ENCODE measurements around the gene GRM4.

GRM4 gene

DNA sequence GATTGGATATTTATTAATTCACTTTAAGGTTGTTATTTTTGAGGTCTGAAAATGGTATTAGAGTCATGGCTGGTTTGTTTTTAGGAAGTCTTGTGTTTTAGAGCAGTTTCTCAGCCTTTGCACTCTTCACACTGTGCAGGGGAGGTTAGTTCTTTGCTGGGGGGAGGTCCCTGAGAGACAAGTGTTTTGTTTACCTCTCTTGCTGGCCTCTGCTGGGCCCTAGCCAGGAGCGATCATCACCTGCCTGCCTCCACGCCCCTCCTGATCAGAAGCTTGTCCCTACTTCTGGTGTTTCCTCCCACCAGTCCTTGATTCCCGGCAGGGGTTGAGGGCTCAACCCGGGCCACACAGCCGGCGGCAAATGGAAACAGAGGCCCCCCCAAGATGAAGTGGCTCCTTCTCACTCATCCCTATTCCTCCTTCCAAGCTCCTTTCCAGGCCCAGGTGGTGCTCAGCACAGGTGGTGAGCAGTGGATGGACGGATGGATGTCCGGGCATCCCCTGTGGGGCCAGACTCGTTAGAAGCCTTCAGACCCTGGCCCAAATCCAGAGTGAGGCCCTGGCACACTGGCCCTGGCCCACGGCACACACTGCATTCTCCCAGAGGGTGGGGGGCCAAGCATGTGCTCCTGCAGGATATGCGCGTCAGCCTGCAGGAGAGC is 51.3 kb downstream of the GRM4 start:
- H3K4me3 Mint-ChIP-seq = no peak overlapping the region
- H3K27ac Mint-ChIP-seq = no peak overlapping the region
- DNase-seq = no peak
- H3K4me1 Mint-ChIP-seq = peaks cover 20% of the 10 kb centered on the region
- H3K36me3 Mint-ChIP-seq (ENCODE audit: low read depth) = no peaks in the 10 kb centered on the region
- peaks cover 4% of the 10 kb centered on the region for H3K27me3 Mint-ChIP-seq (ENCODE audit: low read depth, poor library complexity)
- H3K9me3 Mint-ChIP-seq = no peaks in the 10 kb centered on the region
- TF ChIP-seq, protein P1, sequence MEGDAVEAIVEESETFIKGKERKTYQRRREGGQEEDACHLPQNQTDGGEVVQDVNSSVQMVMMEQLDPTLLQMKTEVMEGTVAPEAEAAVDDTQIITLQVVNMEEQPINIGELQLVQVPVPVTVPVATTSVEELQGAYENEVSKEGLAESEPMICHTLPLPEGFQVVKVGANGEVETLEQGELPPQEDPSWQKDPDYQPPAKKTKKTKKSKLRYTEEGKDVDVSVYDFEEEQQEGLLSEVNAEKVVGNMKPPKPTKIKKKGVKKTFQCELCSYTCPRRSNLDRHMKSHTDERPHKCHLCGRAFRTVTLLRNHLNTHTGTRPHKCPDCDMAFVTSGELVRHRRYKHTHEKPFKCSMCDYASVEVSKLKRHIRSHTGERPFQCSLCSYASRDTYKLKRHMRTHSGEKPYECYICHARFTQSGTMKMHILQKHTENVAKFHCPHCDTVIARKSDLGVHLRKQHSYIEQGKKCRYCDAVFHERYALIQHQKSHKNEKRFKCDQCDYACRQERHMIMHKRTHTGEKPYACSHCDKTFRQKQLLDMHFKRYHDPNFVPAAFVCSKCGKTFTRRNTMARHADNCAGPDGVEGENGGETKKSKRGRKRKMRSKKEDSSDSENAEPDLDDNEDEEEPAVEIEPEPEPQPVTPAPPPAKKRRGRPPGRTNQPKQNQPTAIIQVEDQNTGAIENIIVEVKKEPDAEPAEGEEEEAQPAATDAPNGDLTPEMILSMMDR (IDR thresholded peaks at IDR 0.05) = no peak

DNA sequence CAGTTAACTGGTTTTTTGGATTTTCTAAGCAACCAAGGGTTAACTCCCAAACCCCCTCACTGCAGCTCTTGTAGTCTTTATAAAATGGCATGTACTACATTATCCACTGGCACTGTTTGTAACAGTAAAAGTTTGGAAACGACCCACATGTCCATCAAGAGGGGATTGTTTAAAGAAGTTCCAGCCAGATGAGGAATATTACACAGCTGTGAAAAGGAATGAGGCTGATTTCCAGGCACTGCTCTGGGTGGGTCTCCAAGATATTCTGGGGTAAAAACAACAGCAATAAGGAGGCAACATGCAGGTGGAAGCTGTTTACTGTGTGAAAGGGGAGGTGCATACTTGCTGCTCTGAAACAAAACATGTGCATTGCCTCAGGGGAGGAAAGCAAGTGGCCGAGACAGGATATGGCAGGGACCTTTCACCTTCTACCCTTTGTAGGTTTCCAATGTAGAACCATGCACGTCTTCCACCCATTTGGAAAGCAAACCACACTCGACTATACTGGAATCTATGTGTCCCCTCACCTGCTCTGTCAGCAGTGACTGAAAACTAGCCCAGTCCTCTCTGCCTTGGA is 51.9 kb downstream of the GRM4 start:
- no peak for DNase-seq
- Mint-ChIP-seq H3K9me3 (no peaks in the 10 kb centered on the region), H3K36me3 (ENCODE audit: low read depth) (no peaks in the 10 kb centered on the region), H3K27ac (no peak overlapping the region), H3K4me3 (no peak overlapping the region), H3K27me3 (ENCODE audit: low read depth, poor library complexity) (peaks cover 5% of the 10 kb centered on the region), H3K4me1 (peaks cover 19% of the 10 kb centered on the region)
- TF ChIP-seq, protein P1 (IDR thresholded peaks at IDR 0.05) = no peak

DNA sequence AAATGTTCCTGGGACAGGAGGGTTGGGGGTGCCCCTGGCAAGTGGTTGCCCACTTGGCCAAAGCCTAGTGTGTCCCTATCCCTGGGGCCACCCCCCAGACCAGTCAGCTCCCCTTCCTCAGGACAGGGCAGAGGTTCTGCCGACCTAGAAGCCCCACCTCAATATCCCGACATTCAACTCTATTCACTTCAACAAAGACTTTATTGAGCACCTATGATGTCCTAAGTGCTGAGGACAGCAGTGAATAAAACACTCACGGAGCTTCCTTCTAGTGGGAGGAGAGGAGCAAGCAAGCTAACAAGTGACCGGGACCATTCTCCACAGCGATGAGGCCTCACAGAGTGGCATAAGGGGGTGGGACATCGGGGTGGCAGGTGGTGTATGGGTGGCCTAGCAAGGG is 52.7 kb downstream of the GRM4 start:
- Mint-ChIP-seq H3K9me3 (no peaks in the 10 kb centered on the region), H3K4me3 (no peak overlapping the region), H3K27me3 (ENCODE audit: low read depth, poor library complexity) (peaks cover 6% of the 10 kb centered on the region), H3K27ac (no peak overlapping the region), H3K36me3 (ENCODE audit: low read depth) (no peaks in the 10 kb centered on the region), H3K4me1 (peaks cover 12% of the 10 kb centered on the region)
- TF ChIP-seq, protein P1 (IDR thresholded peaks at IDR 0.05) = no peak
- DNase-seq = no peak

DNA sequence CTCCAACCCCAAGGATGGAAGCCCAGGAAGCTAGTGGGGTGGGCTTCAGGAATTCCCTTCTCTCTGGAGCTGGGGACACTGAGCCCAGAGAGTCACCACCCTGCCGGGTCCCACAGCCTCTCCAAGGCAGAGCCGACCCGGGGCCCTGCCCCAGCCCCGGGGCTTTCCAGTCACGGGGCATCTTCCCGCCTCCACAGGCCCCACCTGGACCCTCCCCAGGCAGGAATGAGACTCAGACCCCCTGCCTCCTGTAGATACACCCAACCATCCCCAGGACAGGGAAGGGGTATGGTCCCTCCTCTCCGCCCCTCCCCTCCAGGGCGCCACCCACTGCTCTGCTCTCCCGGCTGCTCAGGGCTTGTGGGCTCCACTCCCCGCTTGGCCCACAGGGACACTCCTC is 53.3 kb downstream of the GRM4 start:
- peaks cover 12% of the 10 kb centered on the region for H3K4me1 Mint-ChIP-seq
- H3K27me3 Mint-ChIP-seq (ENCODE audit: low read depth, poor library complexity) = peaks cover 3% of the 10 kb centered on the region
- no peak overlapping the region for H3K27ac Mint-ChIP-seq
- TF ChIP-seq, protein P1 (IDR thresholded peaks at IDR 0.05) = no peak
- H3K9me3 Mint-ChIP-seq = no peaks in the 10 kb centered on the region
- DNase-seq = no peak
- no peak overlapping the region for H3K4me3 Mint-ChIP-seq
- no peaks in the 10 kb centered on the region for H3K36me3 Mint-ChIP-seq (ENCODE audit: low read depth)

DNA sequence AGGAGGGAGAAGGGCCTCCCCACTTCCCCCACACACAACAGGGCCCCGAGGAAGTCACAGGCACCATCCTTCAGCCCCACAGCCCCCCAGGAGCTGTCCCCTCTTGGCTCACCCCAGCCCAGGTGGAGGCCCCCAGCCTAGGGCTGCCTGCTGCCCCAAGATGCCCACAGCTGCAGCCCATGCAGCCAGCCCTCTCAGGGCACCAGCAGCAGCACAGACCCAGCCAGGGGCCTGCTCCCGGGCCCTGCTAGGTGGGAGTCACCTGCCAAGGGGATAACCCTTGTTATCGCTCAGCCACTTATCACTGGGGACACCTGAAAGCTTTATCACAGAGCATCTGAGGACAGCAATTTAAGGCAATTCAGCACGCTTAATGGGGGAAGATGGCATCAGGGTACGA is 55.0 kb downstream of the GRM4 start:
- TF ChIP-seq, protein P1 (IDR thresholded peaks at IDR 0.05) = no peak
- H3K27ac Mint-ChIP-seq = no peak overlapping the region

DNA sequence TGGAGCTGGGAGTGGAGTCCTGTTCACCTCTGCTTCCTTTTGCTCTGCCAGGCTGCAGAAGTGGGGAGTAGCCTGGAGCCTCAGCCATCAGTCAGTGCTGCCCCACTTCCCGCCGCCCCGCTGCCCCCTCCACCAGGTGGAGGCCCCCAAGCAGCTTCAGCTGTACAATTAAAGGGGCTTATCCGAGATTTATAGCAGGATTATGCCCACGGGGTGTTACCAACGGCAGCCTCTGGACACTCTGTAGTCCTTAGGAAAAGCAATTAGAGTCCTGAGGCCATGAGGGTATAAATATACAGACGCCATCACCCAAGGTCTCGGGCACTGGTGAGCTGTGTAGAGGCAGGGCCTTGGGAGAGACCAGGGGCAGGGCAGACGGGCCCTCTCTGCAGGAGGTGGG is 55.4 kb downstream of the GRM4 start:
- TF ChIP-seq, protein P1 (IDR thresholded peaks at IDR 0.05) = no peak
- no peak for DNase-seq
- H3K27ac Mint-ChIP-seq = no peak overlapping the region
- H3K36me3 Mint-ChIP-seq (ENCODE audit: low read depth) = no peaks in the 10 kb centered on the region
- H3K4me3 Mint-ChIP-seq = no peak overlapping the region
- H3K27me3 Mint-ChIP-seq (ENCODE audit: low read depth, poor library complexity) = peaks cover 3% of the 10 kb centered on the region
- no peaks in the 10 kb centered on the region for H3K9me3 Mint-ChIP-seq
- H3K4me1 Mint-ChIP-seq = peaks cover 7% of the 10 kb centered on the region

More for the DNA sequence above, 55.0 kb downstream of the GRM4 start:
- no peak for DNase-seq
- Mint-ChIP-seq H3K4me1 (peaks cover 7% of the 10 kb centered on the region), H3K36me3 (ENCODE audit: low read depth) (no peaks in the 10 kb centered on the region), H3K4me3 (no peak overlapping the region), H3K27me3 (ENCODE audit: low read depth, poor library complexity) (peaks cover 3% of the 10 kb centered on the region), H3K9me3 (no peaks in the 10 kb centered on the region)

All from nephron progenitor cell (in vitro differentiated cells).